Retina (tissue), 1 donor: ENCODE data around the gene C1QA.
A peak's percentile ranks its signal among the peaks of the same experiment; 100 is the strongest.

ENCODE experiments used
- DNase-seq: peaks from one replicate; pipeline ENCODE4 v3.0.0-alpha.2; 2016

The C1QA gene

DNA sequence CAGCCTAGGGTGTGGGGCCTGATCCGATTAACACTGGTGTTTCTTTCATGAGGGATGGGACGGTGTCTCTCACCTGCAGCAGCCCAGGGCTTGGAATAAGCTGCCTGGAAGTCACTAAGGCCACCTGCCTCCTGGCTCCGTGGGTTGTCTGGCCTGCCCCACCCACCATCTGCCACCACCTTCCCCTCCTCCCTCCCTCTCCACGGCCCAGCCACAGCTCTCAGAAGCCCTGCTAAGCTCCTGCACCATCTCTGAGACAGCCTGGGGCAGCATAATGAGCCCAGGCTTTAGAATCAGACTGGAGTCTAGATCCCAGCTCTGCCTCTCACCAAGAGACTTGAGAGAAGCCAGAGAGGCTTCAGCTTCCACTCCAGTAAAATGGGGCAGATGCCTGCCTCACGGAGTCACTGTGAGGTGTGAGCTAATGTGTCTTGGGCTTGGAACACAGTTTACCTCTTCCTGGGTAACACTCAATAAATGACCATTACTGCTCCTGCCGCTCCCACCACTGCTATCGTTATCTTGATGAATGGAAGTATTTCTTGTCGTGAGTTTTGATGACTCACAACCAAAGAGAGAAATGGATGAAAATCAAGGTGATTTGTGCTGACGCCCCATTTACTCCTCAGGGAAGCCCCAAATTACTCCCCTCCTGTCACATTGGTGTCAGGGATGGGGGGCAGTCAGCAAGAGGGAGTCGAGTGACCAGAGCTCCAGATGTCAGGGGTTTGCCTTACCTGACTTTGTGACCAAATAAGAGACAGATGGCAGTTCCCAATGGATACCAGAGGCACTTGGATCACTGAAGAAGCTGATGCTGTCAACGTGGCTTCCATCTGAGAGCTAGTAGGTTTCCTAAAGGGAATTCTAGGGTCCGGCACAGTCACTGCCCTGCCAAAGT lies 23.5 kb upstream of the C1QA start:
- peak; percentile 43 for DNase-seq

DNA sequence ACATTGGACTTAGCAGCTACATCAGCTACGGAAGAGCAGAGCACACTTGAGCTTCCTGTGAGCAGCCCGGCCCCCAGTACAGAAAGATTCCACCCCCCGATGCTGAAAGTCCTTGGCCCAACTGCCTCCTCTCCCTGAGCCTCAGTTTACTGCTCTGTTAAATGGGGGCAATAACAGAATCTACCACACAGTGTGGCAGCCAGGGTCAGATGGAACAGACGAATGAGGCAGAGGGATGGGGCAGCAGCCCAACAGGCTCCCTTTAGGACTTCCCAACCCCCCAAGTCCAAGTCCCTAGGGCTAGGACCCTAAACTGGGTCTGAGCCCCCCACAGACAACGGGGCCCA lies 22.9 kb upstream of the C1QA start:
- DNase-seq: no peak

DNA sequence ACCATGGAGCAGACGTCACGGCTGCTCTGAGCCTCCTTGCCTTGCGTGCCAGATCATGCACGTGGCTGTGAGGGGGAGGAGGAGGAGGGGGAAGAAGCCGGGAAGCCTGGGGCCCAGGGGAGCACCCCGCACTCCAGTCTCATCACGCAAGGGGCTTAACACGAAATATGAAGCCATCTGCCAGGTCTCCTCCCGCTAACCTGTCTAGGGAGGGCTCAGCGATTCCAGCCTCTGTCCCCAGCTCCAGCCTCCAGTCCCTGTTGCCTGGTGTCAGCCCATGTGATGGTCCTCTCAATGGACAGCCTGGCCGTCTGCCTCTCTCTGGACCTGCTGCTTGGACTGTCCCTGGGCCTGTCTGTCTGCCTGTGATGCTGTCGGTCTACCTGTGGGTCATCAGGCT lies 22.5 kb upstream of the C1QA start:
- no peak for DNase-seq

DNA sequence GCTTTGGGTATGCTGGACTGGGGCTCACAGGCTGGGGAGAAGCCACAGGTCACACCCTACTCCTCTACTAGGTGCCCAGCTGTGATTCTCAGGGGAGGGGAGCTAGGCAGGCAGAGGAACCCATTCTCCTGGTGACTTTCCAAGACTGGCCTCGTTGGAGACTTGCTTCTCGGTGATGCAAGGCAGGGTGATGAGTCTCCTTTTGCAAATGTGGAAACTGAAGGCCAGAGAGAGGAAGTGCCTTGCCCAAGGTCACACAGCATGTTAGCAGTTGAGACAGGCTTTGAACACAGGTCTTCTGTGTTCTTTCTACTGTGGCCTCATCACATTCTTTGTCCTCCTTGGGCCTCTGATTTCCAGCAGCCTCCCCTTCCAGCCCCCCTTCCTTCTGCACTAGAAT lies 20.5 kb upstream of the C1QA start:
- no peak for DNase-seq

DNA sequence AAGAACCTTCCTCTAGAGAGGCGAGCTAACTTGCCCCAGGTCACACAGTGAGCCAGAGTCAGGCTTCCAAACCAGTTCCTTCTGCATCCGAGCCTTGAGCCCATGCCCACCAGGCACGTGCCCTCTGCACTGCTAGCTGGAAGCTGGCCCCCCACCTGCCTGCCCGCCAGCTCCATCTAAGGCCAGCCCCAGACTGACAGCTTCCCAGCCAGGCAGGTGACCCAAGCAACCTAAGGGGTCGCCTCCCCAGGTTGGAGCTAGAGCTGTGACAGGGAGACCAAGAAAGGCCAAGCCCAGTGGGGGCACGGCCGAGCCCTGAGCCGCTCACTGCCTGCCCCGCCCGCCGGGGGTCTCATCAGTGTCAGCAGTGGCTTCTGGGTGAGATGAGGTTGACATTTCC lies 19.9 kb upstream of the C1QA start:
- DNase-seq: no peak

DNA sequence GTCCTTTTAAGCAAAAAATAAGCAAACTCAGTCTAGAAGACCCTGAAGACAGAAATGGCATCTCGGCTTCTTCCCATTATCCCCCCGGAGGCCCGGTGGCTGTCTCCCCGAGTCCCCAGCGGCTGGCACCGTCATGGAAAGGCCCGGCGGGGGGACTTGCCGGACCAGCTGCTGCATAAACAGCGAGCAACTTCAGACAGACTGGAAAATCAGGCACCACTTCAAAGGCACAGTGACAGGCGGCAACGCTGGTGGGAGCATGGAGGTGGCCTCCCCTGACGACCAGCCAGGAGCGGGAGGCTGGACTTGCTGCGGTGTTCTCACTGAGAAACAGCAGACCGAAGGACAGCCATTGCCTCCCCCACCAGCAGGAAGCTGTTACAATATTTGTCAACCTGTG lies 18.4 kb upstream of the C1QA start:
- peak; percentile 58 for DNase-seq

DNA sequence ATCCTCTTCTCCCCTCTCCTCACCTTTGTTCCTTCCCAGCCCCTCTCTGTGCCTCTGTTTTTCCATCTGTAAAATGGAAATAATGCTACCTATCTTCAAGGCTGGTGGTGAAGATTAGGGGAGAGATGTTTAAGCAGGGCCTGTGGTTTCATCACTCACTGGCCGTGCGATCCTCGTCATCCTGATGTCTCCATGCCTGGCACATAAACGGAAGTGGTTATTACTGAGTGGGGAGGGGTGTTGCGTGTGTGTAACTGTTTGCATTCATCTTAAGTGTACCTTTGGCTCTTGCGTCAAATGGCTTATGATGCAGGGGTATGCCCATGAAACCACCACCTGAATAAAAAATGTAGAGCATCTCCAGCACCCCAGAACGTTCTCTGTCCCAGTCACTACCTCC lies 17.2 kb upstream of the C1QA start:
- no peak for DNase-seq

DNA sequence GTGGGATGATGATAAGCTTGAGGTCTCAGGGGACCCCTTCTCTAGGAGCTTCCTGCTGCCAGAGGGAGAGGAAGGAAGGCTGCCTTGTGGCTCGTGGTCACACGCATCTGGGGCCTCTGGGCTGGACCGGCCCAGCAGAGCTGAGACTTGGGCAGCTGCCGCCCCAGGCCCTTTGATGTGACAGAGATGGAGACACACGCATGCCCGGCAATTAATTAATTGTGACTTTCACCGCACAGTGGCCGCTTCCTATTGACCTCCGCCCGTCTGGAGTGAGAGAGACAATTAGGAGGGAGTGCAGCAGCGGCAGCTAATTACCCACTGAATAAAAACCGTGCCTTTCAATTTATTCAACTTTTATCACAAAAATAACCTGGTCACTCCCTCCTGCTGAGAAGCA lies 16.6 kb upstream of the C1QA start:
- DNase-seq: no peak

DNA sequence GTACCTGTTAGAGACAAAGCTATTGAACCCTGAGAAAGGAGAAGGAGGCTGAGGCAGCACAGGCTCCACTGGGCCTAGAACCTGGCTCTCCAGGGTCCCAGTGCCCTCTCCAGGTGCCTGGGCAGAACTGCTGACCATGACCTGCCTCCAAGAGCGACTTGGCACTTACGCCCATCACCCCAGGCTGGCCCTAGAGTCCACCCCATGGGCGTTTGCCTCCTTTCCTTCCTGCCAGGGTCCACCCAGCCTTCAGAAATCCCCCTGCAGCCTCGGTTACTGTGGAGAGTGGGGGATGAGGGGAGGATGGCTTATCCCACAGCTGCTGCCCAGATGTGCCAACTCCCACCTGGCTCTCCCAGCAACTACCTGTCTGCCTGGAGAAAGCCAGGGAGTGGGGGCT lies 14.7 kb upstream of the C1QA start:
- DNase-seq: no peak

DNA sequence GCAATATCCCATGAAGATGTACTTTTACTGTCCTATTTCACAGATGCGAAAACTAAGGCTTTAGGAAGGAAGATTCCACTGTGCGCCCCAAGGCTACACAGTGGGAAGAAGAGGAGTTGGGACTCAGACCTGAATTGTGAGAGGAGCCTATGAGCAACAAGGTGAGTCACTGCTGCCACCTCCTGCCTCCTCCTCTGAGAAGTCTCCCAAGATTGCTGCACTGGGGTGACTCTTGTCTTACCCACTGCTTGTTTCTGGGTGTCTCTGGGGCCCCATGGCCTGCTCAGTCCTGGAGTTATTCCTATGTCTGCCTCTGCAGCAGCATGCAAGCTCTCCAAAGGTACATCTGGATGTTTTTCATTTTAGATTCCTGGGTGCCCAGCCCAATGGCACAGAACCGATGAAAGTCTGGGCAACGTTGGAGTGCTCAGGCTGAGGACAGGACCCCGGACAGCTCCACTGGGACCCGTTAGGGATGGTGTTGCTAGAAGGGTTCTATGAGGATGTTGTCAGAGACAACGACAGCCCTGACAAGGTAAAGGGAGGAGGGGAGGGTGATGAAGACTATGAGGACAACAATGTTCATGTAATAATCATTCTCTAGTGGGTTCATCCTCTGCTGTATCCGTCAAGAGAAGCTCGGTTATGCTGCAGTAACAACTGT lies 11.0 kb upstream of the C1QA start:
- no peak for DNase-seq

DNA sequence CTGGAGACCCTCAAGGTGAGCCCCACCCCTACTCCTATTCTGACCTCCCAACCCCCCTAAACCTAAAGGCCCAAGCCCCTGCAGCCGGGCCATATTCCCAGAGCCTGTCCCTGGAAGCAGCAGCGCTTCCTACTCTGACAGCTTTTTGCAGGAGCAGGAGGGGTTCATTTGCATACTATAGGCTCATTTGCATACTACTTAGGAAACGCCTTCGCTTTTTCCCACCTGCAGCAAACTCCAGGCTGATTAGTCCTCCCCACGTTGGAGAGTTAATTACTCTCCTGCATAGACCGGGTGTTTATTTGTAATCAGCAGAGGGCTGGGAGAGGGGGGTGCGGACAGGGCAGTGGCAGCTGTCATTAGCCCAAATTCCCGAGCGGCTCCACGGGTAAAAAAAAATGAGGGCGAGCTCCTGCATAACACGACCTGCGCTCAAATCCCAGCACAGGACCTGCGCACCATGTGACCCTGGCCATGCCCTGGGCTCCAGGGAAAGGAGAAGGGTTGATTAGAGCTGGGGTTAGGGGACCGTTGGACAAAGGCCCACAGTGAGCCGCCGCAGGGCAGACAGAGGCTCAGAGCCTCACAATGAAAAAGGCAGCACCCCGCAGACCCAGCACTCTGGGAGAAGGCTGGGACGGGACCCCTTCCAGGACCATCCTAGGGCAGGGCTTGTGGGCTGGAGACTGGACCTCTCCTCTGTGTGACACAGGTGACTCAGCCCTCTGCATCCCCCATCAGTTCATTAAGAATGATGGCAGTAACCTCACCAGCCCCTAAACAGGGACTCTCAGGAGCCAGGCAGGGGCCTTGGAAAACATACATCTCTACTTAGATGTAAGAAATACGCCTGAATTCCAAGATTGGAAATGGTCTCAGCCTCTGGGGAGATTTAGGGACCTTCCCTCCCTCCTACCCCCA lies 9.9 kb upstream of the C1QA start:
- DNase-seq: peak; percentile 50

DNA sequence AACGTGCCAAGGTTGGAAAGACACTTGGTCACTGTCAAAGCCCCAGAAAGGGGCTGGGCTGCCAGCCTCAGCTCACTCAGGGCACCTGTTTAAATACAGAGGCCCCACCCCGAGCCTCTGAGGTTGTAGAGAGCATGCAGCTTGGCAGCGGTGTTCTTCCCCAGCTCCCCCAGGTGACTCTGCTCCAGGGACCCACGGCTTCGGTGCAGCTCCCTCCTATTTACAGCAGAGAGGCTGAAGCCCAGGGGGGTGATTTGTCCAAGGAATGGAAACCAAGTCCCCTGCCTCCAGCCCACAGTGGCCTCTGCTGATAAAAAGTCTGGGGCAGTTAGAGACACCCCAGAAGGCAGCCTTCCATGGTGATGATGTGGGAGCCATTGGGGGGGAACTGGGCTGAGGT lies 9.1 kb upstream of the C1QA start:
- DNase-seq: no peak

DNA sequence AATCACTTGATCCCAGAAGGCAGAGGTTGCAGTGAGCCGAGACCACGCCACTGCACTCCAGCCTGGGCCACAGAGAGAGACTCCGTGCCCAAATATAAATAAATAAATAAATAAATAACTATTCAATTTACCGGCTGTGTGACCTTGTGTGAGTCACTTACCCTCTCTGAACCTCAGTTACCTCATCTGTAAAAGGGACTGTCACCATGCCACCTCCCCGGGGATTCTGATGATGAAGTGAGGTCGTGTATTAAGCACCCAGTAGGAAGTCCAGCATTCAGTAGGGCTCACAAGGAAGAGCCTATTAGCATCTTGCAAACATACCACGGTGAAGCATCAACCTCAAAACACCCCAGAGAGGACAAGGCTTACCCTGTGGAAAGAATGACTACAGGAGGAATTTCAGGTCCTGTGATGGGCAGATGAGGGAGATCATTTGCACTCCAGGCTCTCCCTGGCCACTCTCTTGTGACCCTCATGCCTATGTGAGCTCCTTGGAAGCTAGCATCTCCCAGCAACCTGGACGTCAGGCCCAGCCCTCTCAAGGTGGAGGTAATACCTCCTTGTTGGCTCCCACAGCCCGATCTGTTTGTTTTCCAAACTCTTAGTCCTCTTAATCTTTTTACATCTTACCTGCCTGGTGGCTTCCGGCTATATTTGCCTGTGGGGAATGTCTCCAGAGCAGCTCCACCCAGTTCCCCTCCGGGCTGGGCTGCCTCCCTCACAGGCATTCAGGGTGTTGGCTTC lies 7.6 kb upstream of the C1QA start:
- no peak for DNase-seq

DNA sequence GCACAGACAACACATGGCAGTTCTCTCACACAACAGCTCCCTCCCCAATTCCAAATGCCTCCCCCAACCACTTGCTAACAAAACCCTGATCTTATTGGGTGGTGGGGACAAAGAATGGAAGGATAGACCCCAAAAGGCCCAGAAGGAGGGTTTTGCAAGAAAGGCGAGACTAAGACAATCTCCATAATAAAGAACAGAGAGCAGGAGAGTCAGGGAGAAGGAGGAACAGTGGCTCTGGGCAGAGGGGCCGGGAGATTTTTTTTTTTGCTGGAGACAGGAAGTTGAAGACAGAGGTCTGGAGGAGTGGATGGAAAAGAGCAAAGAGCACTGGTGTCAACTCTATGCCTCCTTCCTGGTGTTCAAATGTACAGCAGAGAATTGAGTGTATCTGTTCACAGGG lies 6.5 kb upstream of the C1QA start:
- DNase-seq: no peak

DNA sequence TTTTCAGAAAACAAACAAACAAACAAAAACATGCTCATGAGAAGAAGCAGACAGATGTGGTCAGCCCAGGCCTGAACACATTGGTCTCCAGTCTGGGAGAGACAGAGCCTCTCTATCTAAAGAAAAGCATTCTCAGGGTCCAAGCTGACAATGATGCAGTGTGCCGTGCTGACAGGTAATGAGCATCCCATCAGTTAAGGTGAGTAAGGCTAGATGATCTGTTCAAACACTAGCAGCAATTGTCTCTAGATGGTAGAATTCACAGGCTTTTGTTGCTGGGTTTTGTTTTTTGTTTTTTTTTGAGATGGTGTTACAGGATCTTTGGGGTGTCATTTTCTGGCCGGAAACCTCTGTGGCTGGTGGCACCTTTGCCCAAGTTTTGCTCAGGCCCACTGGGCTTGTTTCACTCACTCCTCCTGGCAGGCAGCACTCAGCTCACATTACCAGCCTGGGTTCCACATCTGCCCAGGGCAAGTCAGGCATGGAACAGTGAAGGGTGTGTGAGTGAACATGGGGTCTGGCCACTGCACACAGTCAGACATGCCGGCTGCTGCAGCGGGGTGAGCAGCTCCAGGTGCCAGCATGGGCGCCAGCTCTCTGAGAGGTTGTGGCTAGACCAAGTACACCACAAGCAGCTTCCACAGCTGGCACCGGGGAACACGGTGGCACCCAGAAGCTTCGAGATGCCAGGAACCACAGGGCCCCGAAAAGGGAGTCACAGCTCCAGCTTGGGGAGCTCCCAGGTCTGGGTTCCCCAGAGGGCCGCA lies 2.5 kb upstream of the C1QA start:
- no peak for DNase-seq

DNA sequence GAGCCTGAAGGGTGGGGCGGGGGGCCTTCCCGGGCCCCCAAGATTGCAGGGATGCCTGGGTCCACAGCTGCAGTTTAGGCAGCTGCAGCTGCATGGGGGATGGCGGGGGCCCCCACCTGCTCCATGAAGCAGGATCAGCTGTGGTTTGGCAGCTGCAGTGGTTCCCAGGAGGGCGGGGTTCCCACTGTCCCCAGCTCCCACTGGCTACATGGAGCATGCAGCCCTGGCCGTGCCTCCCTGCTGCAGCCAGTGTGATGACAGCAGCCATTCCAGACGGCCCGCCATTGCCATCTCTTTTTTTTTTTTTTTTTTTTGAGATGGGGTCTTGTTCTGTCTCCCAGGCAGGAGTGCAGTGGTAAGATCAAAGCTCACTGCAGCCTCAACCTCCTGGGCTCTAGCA lies 992 bp upstream of the C1QA start:
- DNase-seq: no peak

DNA sequence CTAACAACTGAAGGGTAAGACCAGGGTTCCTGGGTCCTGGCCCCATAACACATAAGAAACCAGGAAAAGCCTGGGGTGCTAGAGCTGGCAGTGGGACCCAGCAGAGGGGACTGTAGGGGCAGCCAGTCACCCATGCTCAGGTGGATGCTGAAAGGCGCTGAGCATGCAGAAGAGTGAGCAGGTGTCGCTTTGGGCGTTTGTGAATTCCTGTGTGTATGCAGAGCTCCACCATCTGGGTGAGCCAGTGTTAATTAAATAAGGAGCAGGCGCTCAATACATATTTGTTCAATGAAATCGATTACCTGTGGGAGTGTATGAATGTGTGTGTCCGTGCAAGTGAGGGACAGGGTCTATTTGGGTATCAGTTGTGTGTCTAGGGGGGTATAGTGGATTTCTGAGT lies 499 bp downstream of the C1QA start:
- DNase-seq: no peak

DNA sequence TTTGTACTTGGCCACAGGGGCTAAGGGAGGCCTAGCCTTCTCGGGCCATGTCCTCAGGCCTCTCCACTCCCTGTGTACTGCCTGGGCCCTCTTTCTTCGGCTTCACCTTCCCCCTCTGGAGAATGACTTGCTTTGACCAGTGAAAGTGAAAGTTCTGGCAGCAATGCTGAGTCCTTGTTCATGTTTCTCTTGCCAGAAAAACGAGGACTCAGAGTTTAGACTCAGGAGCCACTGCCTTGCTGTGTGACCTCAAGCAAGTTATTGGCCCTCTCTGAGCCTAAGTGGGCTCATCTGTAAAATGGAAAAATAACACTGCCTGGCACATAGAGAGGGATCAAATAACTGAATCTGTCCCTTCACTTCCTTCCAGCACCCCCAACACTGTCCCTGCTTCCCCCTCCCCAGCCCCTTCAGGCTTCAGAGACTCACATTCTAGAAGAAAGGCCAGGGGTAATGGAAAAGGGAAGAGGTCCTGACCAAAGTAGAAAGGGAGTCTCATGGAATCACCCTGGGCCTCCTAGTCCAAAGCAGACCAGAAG lies 1.5 kb downstream of the C1QA start:
- DNase-seq: no peak

DNA sequence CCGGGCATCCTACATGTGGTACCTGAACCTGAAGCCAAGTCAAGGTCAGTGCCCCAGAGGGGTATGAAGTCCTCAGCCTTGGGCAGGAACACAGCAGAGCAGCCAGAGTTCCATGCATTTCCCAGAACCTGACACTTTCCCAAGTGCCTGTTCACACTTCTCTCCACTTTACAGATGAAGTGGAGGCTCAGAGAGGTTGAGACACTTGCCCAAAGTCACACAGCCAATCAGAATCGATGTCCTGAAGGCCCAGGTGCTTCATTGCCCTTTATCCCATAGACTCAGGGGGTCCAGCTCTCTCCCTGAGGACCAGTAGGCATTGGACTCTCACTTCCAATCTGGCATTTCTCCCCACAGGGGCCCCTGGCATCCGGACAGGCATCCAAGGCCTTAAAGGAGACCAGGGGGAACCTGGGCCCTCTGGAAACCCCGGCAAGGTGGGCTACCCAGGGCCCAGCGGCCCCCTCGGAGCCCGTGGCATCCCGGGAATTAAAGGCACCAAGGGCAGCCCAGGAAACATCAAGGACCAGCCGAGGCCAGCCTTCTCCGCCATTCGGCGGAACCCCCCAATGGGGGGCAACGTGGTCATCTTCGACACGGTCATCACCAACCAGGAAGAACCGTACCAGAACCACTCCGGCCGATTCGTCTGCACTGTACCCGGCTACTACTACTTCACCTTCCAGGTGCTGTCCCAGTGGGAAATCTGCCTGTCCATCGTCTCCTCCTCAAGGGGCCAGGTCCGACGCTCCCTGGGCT lies 2.2 kb downstream of the C1QA start:
- no peak for DNase-seq

DNA sequence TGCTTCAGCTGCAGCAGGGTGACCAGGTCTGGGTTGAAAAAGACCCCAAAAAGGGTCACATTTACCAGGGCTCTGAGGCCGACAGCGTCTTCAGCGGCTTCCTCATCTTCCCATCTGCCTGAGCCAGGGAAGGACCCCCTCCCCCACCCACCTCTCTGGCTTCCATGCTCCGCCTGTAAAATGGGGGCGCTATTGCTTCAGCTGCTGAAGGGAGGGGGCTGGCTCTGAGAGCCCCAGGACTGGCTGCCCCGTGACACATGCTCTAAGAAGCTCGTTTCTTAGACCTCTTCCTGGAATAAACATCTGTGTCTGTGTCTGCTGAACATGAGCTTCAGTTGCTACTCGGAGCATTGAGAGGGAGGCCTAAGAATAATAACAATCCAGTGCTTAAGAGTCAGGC lies 2.9 kb downstream of the C1QA start:
- no peak for DNase-seq

DNA sequence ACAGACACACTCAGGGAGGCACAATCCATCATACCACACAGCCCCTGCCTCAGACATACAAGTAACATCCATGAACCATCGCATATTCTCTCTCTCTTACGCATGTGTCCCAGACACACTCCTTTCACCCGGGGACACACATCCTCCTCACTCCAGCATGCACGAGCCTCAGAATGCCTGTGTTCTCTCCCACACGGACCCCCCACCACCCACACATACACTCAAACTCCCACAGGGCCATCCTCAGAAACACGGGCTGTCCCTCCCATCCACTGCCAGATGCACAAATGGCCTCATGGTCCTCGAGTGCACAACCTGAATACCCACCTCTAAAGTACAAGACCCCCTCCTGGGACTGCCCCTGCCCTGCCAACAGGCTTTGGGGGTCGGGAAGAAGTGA lies 4.8 kb downstream of the C1QA start:
- no peak for DNase-seq
